Activated CD4-positive, alpha-beta T cell treated with anti-CD3 and anti-CD28 coated beads for 4 hours (primary cell): ENCODE results near the gene FAM241A.
A peak's percentile ranks its signal among the peaks of the same experiment; 100 is the strongest.

ENCODE experiments used
- DNase-seq, 2 donors: peaks; one replicate each; pipeline ENCODE4 v3.0.0-alpha.2; 2020

FAM241A gene

GRCh38 chr4:112219826-112220366 lies 74.6 kb downstream of the FAM241A start:
- DNase-seq, result no peak

- DNase-seq, result no peak
Measured at GRCh38 chr4:112222219-112222955, 77.1 kb downstream of the FAM241A start.

- DNase-seq, result no peak
Measured at GRCh38 chr4:112225157-112225556, 79.9 kb downstream of the FAM241A start.

- peak; percentile 96 for DNase-seq
Measured at GRCh38 chr4:112230879-112231778, 85.9 kb downstream of the FAM241A start.

- DNase-seq, result peak; percentile 70 to 78
Measured at GRCh38 chr4:112231779-112232713, 86.8 kb downstream of the FAM241A start, which contains the start of gene AP1AR. AP1AR (plus strand) TSS chr4:112231787; CDS start chr4:112232092, 305 bp downstream.

GRCh38 chr4:112234952-112235609 lies 89.8 kb downstream of the FAM241A start:
- peak; percentile 54 to 73 for DNase-seq

GRCh38 chr4:112236040-112236439 lies 90.8 kb downstream of the FAM241A start:
- DNase-seq, result no peak

- no peak for DNase-seq
Measured at GRCh38 chr4:112238833-112239232, 93.6 kb downstream of the FAM241A start.
